ENCODE measurements around the gene DCUN1D5. TPM values are rescaled to one million over a fixed set of nuclear protein-coding genes. Genes with fewer than 3 reads are reported as not detected.

The DCUN1D5 gene
- total and polyA plus RNA-seq, 5 donors from 2014 or later = 16.2 to 27.6 (median 26.3) TPM

- Histone ChIP-seq H3K27me3 (ENCODE audit: control insufficient read depth, insufficient read depth, low read length) (no peaks in the 10 kb centered on the region), H3K27ac (ENCODE audit: insufficient read depth, low read length, poor library complexity, severe bottlenecking) (no peak overlapping the region), H3K9me3 (ENCODE audit: control insufficient read depth in 2 of 2, low read length in 2 of 2) (no peaks in the 10 kb centered on the region), H3K4me3 (ENCODE audit: low read depth, low read length) (no peak overlapping the region), H3K36me3 (ENCODE audit: control insufficient read depth, insufficient read depth, low read length) (peaks cover 2% of the 10 kb centered on the region), H3K4me1 (ENCODE audit: control insufficient read depth, insufficient read depth, low read length, poor library complexity, severe bottlenecking) (no peaks in the 10 kb centered on the region)
- Mint-ChIP-seq H3K9me3 (no peaks in the 10 kb centered on the region), H3K27ac (no peak overlapping the region), H3K36me3 (no peaks in the 10 kb centered on the region), H3K4me1 (peaks cover 0 to 5% (median 1%) of the 10 kb centered on the region in 4 donors), H3K4me3 (no peak overlapping the region), H3K27me3 (no peaks in the 10 kb centered on the region)
- DNase-seq (no peak), ATAC-seq (ENCODE audit: low read depth in 2 of 2) (no peak)
Observed at GRCh38 chr11:103053997-103054396, 38.0 kb downstream of the DCUN1D5 start.

GRCh38 chr11:103051981-103052380, 40.0 kb downstream of the DCUN1D5 start:
- H3K27me3 ChIP-seq (ENCODE audit: control insufficient read depth, insufficient read depth, low read length) = no peaks in the 10 kb centered on the region
- no peak overlapping the region for H3K4me3 ChIP-seq (ENCODE audit: low read depth, low read length)
- H3K27ac ChIP-seq (ENCODE audit: insufficient read depth, low read length, poor library complexity, severe bottlenecking) = no peak overlapping the region
- Mint-ChIP-seq H3K4me1 (peaks cover 0 to 5% (median 1%) of the 10 kb centered on the region in 4 donors), H3K27ac (no peak overlapping the region), H3K9me3 (no peaks in the 10 kb centered on the region), H3K27me3 (peaks cover 3% of the 10 kb centered on the region), H3K36me3 (no peaks in the 10 kb centered on the region), H3K4me3 (no peak overlapping the region)
- H3K36me3 ChIP-seq (ENCODE audit: control insufficient read depth, insufficient read depth, low read length) = no peaks in the 10 kb centered on the region
- ATAC-seq (ENCODE audit: low read depth in 2 of 2) = no peak
- no peaks in the 10 kb centered on the region for H3K9me3 ChIP-seq (ENCODE audit: control insufficient read depth in 2 of 2, low read length in 2 of 2)
- H3K4me1 ChIP-seq (ENCODE audit: control insufficient read depth, insufficient read depth, low read length, poor library complexity, severe bottlenecking) = no peaks in the 10 kb centered on the region
- DNase-seq = no peak

GRCh38 chr11:103051151-103051801, 40.7 kb downstream of the DCUN1D5 start:
- no peak overlapping the region for H3K27ac ChIP-seq (ENCODE audit: insufficient read depth, low read length, poor library complexity, severe bottlenecking)
- no peaks in the 10 kb centered on the region for H3K9me3 ChIP-seq (ENCODE audit: control insufficient read depth in 2 of 2, low read length in 2 of 2)
- Mint-ChIP-seq H3K27me3 (peaks cover 6% of the 10 kb centered on the region), H3K4me3 (no peak overlapping the region), H3K9me3 (no peaks in the 10 kb centered on the region), H3K4me1 (peaks cover 0 to 5% (median 1%) of the 10 kb centered on the region in 4 donors), H3K36me3 (no peaks in the 10 kb centered on the region), H3K27ac (no peak overlapping the region)
- no peaks in the 10 kb centered on the region for H3K4me1 ChIP-seq (ENCODE audit: control insufficient read depth, insufficient read depth, low read length, poor library complexity, severe bottlenecking)
- no peaks in the 10 kb centered on the region for H3K27me3 ChIP-seq (ENCODE audit: control insufficient read depth, insufficient read depth, low read length)
- DNase-seq (no peak), ATAC-seq (ENCODE audit: low read depth in 2 of 2) (no peak)
- no peaks in the 10 kb centered on the region for H3K36me3 ChIP-seq (ENCODE audit: control insufficient read depth, insufficient read depth, low read length)
- H3K4me3 ChIP-seq (ENCODE audit: low read depth, low read length) = no peak overlapping the region

- Histone ChIP-seq H3K36me3 (ENCODE audit: control insufficient read depth, insufficient read depth, low read length) (no peaks in the 10 kb centered on the region), H3K27me3 (ENCODE audit: control insufficient read depth, insufficient read depth, low read length) (no peaks in the 10 kb centered on the region), H3K27ac (ENCODE audit: insufficient read depth, low read length, poor library complexity, severe bottlenecking) (no peak overlapping the region), H3K9me3 (ENCODE audit: control insufficient read depth in 2 of 2, low read length in 2 of 2) (no peaks in the 10 kb centered on the region), H3K4me1 (ENCODE audit: control insufficient read depth, insufficient read depth, low read length, poor library complexity, severe bottlenecking) (no peaks in the 10 kb centered on the region), H3K4me3 (ENCODE audit: low read depth, low read length) (no peak overlapping the region)
- Mint-ChIP-seq H3K36me3 (no peaks in the 10 kb centered on the region), H3K9me3 (no peaks in the 10 kb centered on the region), H3K27ac (no peak overlapping the region), H3K4me1 (peaks cover 0 to 5% (median 1%) of the 10 kb centered on the region in 4 donors), H3K27me3 (peaks cover 6% of the 10 kb centered on the region), H3K4me3 (no peak overlapping the region)
- ATAC-seq (ENCODE audit: low read depth in 2 of 2) (no peak), DNase-seq (no peak)
Observed at GRCh38 chr11:103050351-103050750, 41.6 kb downstream of the DCUN1D5 start.

GRCh38 chr11:103047837-103048236, 44.1 kb downstream of the DCUN1D5 start:
- Histone ChIP-seq H3K27me3 (ENCODE audit: control insufficient read depth, insufficient read depth, low read length) (peaks cover 2% of the 10 kb centered on the region), H3K4me1 (ENCODE audit: control insufficient read depth, insufficient read depth, low read length, poor library complexity, severe bottlenecking) (no peaks in the 10 kb centered on the region), H3K27ac (ENCODE audit: insufficient read depth, low read length, poor library complexity, severe bottlenecking) (no peak overlapping the region), H3K4me3 (ENCODE audit: low read depth, low read length) (no peak overlapping the region), H3K9me3 (ENCODE audit: control insufficient read depth in 2 of 2, low read length in 2 of 2) (no peaks in the 10 kb centered on the region), H3K36me3 (ENCODE audit: control insufficient read depth, insufficient read depth, low read length) (no peaks in the 10 kb centered on the region)
- Mint-ChIP-seq H3K4me3 (no peak overlapping the region), H3K27ac (no peak overlapping the region), H3K27me3 (peaks cover 6% of the 10 kb centered on the region), H3K9me3 (no peaks in the 10 kb centered on the region), H3K36me3 (no peaks in the 10 kb centered on the region), H3K4me1 (no peaks in the 10 kb centered on the region)
- no peak for DNase-seq
- ATAC-seq (ENCODE audit: low read depth in 2 of 2) = no peak

- Histone ChIP-seq H3K4me1 (ENCODE audit: control insufficient read depth, insufficient read depth, low read length, poor library complexity, severe bottlenecking) (no peaks in the 10 kb centered on the region), H3K27ac (ENCODE audit: insufficient read depth, low read length, poor library complexity, severe bottlenecking) (no peak overlapping the region), H3K36me3 (ENCODE audit: control insufficient read depth, insufficient read depth, low read length) (no peaks in the 10 kb centered on the region), H3K4me3 (ENCODE audit: low read depth, low read length) (no peak overlapping the region), H3K27me3 (ENCODE audit: control insufficient read depth, insufficient read depth, low read length) (peaks cover 2% of the 10 kb centered on the region), H3K9me3 (ENCODE audit: control insufficient read depth in 2 of 2, low read length in 2 of 2) (no peaks in the 10 kb centered on the region)
- Mint-ChIP-seq H3K27me3 (peaks cover 6% of the 10 kb centered on the region), H3K4me1 (no peaks in the 10 kb centered on the region), H3K9me3 (no peaks in the 10 kb centered on the region), H3K4me3 (no peak overlapping the region), H3K36me3 (no peaks in the 10 kb centered on the region), H3K27ac (no peak overlapping the region)
- ATAC-seq (ENCODE audit: low read depth in 2 of 2) = no peak
- DNase-seq = no peak
Observed at GRCh38 chr11:103043826-103044678, 47.9 kb downstream of the DCUN1D5 start.

GRCh38 chr11:103042161-103042560, 49.8 kb downstream of the DCUN1D5 start:
- no peaks in the 10 kb centered on the region for H3K36me3 ChIP-seq (ENCODE audit: control insufficient read depth, insufficient read depth, low read length)
- H3K9me3 ChIP-seq (ENCODE audit: control insufficient read depth in 2 of 2, low read length in 2 of 2) = no peaks in the 10 kb centered on the region
- peaks cover 2% of the 10 kb centered on the region for H3K27me3 ChIP-seq (ENCODE audit: control insufficient read depth, insufficient read depth, low read length)
- no peaks in the 10 kb centered on the region for H3K4me1 ChIP-seq (ENCODE audit: control insufficient read depth, insufficient read depth, low read length, poor library complexity, severe bottlenecking)
- no peak overlapping the region for H3K4me3 ChIP-seq (ENCODE audit: low read depth, low read length)
- Mint-ChIP-seq H3K4me1 (no peaks in the 10 kb centered on the region), H3K9me3 (no peaks in the 10 kb centered on the region), H3K4me3 (no peak overlapping the region), H3K36me3 (no peaks in the 10 kb centered on the region), H3K27ac (no peak overlapping the region), H3K27me3 (peaks cover 5% of the 10 kb centered on the region)
- DNase-seq (no peak), ATAC-seq (ENCODE audit: low read depth in 2 of 2) (no peak)
- H3K27ac ChIP-seq (ENCODE audit: insufficient read depth, low read length, poor library complexity, severe bottlenecking) = no peak overlapping the region

Data from CD4-positive, CD25-positive, alpha-beta regulatory T cell (primary cell).